Daoy (cell line): ENCODE measurements around the gene LAMA3. TPM values are rescaled to one million over a fixed set of nuclear protein-coding genes. Genes with fewer than 3 reads are reported as not detected.

Experiments
- DNase-seq: peaks from one replicate; pipeline ENCODE4 v3.0.0-alpha.2; 2015; ENCODE audit warnings: low read depth
- total RNA-seq: library from RNA; depleted of rRNA; stranded (reverse); fragments of >200 nt; shearing (Covaris generic); gene quantifications from 2 replicates; pipeline ENCODE4 v1.2.3, GENCODE V29; 2014

The LAMA3 gene
- total RNA-seq, 1 experiment from 2014 or later: 1.4 TPM

DNA sequence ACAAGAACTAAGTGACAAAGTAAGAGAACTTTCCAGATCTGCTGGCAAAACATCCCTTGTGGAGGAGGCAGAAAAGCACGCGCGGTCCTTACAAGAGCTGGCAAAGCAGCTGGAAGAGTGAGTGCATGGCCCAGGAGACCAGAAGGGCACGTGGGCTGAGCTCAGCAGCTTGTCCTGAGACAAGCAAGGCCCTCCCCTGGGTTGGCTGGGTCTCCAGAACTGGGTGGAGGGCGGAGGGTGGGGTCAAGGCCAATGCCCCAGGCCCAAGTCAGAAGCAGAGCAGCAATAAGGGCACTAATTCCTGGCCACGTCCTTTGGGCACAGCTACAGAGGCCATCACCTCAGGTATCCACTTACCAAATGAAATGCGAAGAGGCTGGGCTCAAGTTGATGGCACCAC lies 214.7 kb downstream of the LAMA3 start:
- no peak for DNase-seq

DNA sequence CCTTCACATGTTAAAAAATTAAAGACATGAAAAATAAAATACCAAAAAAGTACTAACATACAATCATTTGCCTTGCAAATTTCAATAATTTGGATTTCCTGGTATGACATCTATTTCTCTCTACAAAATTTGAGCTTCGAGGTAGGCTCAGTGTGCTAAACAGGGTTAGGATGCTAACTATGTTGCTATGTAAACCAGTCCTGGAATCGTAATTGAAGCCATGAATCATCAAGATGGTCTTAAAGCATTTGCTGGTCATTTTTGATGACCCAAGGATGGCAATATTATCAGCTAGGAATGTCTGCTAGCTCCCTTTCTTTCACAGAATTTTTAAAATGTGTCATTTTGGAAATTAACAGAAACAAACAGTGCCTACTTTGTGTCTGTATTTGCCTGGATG lies 217.4 kb downstream of the LAMA3 start:
- DNase-seq: no peak

DNA sequence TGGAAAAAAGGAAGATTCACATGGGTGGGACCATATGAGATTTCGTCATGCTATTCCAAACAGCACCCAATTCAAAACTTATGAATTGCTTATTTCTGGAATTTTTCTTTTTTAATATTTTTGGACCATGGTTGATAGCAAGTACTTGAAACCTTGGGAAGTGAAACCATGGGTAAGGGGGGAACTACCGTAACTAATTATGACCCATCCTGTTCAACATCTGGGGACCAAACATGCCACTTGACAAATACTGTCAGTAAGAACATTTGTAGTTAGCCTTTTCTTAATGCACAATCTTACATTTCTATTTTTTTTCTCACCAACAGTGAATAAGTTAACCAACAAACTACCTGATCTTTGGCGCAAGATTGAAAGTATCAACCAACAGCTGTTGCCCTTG lies 219.6 kb downstream of the LAMA3 start:
- no peak for DNase-seq

DNA sequence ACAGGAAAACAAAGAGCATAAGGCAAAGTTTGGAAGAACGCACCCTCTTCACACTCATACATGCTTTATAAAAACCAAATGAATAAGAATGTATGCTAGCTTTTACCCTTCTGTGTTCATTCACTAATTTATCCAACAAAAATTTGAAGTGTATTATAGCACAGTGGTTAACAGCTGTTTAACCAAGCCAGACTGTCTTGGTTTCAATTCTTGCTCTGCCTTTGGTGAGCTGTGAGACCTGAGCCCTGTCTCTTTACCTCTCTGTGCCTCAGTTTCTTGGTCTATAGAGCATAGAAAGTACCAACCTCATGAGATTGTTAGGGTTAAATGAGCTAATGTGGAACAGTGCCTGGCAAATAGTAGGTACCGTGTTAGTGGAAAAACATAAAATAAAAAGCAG lies 220.8 kb downstream of the LAMA3 start:
- no peak for DNase-seq

GRCh38 chr18:23912356-23912755 lies 223.1 kb downstream of the LAMA3 start:
- no peak for DNase-seq

DNA sequence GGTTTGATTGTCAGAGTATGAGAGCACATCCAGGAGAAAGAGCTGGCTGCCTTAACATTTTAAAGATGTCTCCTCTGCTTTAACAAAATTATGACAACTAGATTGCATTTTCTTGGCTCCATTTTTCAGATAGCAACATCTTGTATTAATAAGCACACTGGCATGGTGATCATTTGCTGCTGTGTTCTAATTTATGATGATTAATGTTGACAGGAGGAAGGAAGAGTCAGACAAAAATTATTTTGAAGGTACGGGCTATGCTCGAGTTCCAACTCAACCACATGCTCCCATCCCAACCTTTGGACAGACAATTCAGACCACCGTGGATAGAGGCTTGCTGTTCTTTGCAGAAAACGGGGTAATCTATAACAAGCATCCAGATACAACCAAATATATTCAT lies 227.1 kb downstream of the LAMA3 start:
- no peak for DNase-seq

- DNase-seq: peak; percentile 64
Observed at GRCh38 chr18:23918395-23919032, 229.3 kb downstream of the LAMA3 start.

DNA sequence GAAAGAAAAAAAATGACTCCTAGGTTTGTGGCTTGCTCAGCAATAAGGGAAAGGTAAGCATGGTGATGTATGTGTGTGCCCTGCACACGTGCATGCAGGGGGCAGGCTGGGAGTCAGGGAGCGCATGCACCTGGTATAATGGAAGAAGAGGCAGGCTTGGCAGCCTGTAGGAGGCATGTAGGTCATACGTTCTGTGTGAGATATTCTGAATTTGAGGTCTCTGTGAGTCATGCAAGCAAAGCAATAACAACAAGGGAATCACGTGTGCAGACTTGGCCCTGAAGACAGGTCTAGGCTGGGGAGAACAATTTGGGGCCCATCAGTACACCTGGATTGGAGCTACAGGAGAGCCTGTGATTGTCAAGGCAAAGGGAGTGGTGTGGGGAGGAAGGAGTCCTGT lies 230.8 kb downstream of the LAMA3 start:
- DNase-seq: peak; percentile 23

GRCh38 chr18:23921716-23922285 lies 232.5 kb downstream of the LAMA3 start:
- DNase-seq: peak; percentile 6

- no peak for DNase-seq
Observed at GRCh38 chr18:23922939-23923338, 233.7 kb downstream of the LAMA3 start.

DNA sequence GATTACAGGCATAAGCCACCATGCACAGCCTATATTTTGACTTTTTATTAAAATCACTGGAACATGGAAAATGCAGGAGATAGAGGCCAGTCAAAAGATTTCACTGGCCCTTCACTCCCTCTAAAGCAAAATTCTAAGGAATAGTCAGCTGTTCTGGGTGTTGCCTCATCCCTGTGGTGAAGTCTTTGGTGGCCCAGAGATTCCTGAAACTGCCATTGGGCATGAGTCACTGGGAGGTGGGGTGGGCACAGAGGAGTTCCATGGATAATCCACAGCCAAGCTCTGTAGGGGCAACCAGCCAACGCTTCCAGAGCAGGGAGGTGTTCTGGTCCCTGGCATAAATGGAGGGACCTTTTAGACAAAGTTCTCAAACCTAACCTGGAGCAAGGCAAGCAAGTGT lies 235.6 kb downstream of the LAMA3 start:
- DNase-seq: peak; percentile 56

GRCh38 chr18:23926571-23926970 lies 237.3 kb downstream of the LAMA3 start:
- no peak for DNase-seq

GRCh38 chr18:23927821-23928746 lies 238.8 kb downstream of the LAMA3 start:
- no peak for DNase-seq

- no peak for DNase-seq
Observed at GRCh38 chr18:23929362-23929930, 240.2 kb downstream of the LAMA3 start.

DNA sequence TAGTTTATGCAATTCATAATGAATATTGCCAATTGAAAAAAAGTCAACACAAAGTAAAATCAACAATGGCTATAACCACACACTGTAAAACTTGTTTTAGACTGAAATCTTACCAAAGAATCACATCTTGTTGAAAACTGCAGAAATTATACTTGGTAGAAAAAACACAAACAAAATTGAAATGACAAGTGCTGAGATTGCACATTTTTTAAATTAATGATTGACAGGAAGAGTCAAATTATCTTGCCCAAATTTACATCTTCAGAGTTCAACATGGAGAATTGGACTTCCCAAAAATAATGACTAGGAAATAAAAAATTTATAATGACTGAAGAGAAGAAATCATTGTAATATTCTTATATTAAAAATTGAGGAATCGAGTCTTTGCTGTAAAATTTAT lies 240.7 kb downstream of the LAMA3 start:
- DNase-seq: no peak

DNA sequence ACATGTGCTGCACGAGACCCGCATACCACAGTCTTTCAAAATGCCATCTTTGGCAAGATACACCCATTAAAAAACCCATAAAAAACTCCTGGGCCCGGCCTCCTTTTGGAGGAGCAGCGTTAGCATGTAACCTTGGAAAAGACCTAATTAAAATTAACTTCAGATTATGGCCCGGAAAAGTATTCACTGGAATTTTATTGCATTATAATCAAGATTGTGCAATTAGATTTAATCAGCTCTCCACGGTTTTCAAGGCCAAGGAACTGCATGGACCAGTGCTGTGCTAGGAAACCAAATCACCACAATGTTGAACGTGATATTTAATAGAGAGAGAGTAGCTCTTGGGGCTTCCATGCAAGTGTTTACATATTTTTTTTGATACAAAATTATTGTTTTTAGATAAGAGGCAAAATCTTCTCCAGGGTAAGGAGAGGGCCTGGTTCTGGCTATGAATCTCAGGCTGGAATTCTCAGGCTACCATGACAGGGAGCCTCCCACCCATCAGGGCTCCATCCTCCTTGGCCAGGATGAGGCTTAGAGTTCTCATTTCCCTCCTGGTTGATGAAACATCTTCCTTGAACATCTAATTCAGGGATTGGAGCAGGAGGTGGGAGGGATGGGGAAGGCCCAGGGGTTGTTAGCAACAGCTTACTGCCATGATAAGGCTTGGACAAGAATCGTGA lies 243.3 kb downstream of the LAMA3 start:
- no peak for DNase-seq

DNA sequence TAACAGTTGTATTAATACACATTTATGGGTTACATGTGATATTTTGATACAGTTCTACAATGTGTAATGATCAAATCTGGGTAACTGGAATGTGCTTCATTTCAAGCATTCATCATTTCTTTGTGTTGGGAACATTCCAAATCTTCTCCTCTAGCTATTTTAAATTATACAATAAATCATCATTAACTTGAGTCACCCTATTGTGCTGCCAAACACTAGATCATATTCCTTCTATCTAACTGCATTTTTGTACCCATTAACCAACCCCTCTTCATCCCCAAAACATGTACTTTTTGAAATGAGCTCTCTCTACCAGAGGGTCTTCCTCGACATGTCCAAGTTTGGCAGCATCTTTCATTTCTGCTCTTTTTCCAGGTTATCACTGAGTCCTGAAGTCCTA lies 244.2 kb downstream of the LAMA3 start:
- DNase-seq: no peak

- no peak for DNase-seq
Observed at GRCh38 chr18:23934252-23934651, 245.0 kb downstream of the LAMA3 start.

- DNase-seq: no peak
Observed at GRCh38 chr18:23934863-23935262, 245.6 kb downstream of the LAMA3 start.

DNA sequence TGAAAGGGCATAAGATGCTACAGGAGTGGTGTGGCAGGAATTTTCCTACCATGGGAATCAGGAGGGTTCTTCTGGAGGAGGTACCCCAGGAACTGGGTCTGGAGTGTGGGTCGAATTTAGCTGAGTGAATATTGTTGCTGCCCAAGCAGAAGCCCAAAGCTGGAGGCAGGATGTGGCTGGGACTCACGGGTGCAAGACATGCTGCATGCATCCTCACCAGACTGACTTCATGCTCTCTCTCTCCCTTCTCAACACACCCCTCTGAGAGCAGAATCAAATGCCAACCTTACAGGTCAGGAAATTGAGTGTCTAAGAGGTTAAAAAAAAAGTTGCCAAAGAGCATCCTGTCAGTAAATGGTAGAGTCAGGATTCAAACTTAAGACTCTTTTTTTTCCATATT lies 246.6 kb downstream of the LAMA3 start:
- DNase-seq: no peak

- no peak for DNase-seq
Observed at GRCh38 chr18:23936381-23936958, 247.2 kb downstream of the LAMA3 start.
